HG02571 (cell line): ENCODE data around the gene ENPP7.
"Not testable (repeated sequence)": the region's sequence is repeated elsewhere in the genome, so short reads cannot be mapped to it uniquely, and the experiment has no call there.

ENCODE experiments used
- ATAC-seq: cut with Tn5 transposase; IDR thresholded peaks from one replicate; pipeline ENCODE4 v1.9.1; 2021; ENCODE audit warnings: mild to moderate bottlenecking, moderate library complexity; ENCODE audit not compliant: unreplicated experiment

ENPP7 gene

DNA sequence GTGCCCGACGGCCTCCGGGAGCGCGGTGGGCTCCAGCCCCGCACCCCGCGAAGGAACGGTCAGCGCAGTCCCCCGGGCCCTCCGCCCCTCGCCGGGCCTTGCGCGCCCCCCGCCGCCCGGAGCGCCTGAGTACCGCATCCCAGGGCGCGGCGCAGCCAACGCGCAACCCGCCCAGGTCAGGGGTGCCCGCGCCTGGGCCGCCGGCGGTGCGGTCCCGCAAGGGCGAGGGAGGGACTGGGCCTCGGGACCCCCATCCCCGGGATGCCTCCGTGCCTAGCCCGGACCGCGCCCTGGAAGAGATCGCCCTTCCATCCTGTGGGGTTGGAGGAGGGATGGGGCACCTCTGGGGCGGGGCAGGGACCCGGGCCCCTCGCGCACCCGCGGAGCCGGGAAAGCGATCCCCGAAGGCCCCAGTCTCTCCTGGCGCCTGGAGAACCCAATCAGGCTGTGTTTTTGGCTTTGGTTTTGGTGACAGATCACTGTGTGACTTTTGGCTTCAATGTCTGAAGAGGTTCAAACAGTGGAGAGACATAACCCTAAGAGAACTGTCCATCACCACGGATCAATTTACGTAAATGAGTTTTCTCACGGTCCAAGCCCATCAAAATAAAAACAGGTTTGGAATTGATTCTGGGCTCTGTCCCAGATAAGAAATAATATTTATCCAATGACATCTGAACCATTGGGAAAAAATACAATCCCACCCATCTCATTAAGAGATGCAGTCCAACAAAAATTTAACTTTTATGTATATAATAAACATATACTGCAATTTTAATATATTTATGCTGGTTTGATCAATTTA lies 17.8 kb downstream of the ENPP7 start:
- ATAC-seq, result no peak

DNA sequence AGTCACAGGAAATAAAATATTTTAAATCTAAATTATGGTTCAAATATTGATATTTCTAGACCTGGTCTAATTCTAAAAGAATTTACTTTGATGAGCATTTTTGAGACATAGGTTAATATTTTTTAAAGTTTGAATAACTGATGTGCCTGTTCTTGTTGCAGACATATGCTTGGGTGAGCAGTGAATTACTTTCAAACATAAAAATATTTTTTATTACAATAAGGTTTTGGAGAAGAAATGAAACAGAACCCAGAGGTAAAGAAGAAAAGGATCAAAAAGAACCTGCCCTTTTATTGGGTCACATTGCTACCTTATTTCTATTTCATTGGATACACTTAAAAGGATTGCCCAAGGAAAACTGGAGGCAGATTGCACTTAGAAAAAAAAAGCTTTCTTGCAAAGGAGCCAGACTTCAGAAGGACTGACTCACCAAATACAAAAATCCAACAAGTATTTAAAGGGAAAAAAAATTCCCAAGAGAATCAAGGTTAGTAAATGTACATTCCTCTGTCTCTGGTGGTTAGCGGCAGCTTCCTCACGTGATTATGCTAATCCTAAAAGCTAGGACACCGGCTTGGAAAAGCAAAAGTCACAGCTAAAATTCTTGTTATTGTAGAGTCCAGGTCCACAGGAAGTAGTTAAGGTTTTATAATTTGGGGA lies 18.5 kb downstream of the ENPP7 start:
- ATAC-seq, result no peak

DNA sequence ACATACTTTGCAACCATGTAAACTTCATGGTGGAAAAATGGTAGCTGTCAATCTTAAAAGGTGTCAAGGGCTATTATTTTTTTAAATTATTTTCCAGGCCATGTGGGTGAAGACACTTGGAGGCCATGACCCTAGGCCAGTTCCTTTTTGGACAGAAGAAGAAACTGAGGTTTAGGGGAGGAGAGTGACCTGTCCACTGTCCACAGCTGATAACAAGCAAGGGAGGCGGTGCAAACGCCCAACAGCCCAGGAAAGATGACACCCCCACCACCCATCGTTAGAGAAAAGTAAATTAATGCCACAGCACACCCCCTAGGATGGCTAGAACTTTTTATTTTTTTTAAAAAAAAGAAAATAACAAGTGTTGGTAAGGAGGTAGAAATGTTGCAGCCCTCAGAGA lies 19.2 kb downstream of the ENPP7 start:
- no peak for ATAC-seq

DNA sequence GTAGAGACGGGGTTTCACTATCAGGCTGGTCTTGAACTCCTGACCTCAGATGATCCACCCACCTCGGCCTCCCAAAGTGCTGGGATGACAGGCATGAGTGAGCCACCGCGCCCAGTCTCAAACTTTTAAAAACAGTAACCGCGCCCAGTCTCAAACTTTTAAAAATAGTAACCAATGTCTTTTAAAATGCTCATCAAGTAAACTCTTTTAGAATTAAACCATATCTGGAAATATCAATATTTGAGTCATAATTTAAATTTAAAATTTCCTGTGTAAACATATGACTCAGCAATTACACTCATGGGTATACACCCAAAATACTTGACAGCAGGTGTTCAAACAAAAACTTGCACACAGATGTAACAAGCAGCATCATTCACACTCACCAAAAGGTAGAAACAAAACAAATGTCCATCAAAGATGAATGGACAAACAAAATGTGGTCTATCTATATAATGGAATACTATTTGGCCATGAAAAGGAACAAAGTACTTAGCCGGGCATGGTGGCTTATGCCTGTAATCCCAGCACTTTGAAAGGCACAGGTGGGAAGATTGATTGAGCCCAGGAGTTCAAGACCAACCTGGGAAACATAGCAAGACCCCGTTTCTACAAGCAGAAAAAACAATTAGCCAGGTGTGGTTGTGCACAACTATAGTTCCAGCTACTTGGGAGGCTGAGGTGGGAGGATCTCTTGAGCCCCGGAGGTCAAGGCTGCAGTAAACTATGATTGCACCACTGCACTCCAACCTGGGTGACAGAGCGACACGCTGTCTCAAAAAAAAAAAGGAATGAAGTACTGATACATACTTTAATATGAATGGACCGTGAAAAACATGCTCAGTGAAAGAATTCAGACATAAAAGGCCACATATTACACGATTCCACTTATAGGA lies 20.2 kb downstream of the ENPP7 start:
- ATAC-seq, result no peak

DNA sequence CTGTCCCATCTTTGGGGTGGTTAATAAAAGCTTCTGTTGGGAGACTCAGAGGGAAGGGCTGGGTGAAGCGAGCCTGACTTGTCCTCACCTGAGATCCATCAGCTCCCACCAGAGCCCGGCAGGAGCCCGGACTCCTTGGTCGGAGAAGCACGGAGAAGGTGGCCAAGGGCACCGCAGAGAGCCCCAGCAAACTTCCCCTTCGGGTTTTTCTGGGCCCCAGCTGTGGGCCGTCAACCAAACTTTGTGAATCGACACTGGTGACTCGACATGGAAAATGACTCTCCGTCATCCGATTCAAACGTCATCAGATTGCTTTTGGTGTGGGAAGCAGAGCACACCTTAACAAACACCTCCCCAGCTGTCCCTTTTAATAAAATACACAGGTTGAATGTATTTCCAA lies 21.4 kb downstream of the ENPP7 start:
- ATAC-seq, result no peak

DNA sequence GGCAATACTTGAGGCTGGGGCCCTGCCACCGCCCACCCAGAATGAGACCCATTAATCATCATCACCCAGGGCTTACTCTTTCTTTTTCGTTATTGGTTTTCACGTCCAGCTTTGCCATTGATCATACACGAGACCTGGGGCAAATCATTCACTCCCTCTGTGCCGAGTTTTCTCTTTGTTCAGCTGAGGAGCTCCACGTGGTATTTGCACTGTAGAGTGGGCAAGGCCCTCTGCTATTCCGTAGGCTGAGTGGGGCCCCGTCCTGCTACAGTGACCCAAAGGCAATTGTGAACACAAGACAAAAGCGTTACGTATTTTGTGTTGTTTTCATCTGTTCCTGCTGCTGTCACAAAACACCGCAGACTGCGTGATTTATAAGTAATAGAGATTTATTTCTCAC lies 23.6 kb downstream of the ENPP7 start:
- no peak for ATAC-seq

DNA sequence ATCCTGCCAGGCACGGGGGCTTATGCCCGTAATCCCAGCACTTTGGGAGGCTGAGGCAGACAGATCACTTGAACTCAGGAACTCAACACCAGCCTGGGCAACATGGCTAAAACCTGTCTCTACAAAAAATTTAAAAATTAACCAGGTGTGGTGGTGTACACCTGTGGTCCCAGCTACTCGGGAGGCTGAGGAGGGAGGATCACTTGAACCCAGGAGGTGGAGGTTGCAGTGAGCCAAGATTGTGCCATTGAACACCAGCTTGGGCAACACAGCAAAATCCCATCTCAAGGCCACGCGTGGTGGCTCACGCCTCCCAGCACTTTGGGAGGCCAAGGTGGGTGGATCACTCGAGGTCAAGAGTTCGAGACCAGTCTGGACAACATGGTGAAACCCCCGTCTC lies 24.2 kb downstream of the ENPP7 start:
- ATAC-seq, result not testable (repeated sequence)

DNA sequence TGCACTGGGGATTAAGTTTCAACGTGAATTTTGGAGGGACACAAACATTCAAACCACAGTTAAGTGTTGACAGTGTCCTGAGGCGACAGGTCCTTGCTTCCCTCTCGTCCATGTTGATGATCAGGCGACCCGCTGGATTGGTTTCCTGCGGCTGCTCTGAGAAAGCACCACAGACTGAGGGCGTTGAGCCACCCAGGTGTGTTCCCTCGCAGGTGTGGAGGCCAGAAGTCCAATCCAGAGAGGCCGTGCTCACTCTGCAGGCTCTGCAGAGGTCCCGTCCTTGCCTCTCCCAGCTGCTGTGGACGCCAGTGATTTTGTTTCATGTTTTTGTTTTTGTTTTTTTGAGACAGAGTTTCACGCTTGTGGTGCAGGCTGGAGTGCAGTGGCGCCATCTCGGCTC lies 24.8 kb downstream of the ENPP7 start:
- no peak for ATAC-seq

DNA sequence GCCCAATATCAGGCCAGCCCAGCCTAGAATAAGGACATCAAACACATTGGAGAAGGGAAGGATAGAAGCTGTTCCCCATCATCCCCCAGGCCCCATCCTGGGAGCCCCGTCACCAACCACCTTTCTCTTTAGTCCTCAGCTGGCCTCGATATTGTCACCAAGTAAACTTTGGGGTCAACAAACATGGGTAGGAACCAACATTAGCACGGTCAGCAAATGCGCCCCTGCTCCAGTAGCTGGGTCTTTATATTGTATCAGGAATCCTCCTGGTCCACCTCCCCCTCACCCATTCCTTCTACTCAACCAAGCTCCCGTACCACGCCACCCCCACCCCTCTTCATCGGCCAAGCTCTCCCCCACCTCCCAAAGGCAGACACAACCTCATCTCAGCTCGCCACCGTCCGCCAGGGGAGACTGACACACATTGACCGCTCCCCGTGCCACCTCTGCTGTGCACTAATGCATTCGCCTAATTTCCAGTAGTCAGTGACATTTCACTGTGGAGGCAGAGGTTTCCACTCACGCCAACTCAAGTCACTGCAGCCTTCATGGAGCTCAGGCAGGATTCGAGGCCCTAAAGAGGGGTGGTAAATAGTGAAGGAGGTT lies 26.5 kb downstream of the ENPP7 start:
- ATAC-seq, result no peak

DNA sequence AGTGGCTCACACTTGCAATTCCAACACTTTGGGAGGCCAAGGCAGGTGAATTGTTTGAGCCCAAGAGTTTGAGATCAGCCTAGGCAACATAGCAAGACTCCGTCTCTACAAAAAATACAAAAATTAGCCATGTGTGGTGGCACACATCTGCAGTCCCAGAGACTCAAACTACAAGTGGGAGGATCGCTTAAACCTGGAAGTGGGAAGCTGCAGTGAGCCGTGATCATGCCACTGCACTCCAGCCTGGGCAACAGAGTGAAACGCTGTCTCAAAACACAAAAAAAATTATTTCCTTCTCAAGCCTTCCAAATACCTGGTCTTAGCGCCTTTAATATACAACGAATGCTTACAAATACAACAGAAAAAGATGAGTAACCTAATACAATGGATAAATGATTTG lies 27.5 kb downstream of the ENPP7 start:
- ATAC-seq, result no peak

DNA sequence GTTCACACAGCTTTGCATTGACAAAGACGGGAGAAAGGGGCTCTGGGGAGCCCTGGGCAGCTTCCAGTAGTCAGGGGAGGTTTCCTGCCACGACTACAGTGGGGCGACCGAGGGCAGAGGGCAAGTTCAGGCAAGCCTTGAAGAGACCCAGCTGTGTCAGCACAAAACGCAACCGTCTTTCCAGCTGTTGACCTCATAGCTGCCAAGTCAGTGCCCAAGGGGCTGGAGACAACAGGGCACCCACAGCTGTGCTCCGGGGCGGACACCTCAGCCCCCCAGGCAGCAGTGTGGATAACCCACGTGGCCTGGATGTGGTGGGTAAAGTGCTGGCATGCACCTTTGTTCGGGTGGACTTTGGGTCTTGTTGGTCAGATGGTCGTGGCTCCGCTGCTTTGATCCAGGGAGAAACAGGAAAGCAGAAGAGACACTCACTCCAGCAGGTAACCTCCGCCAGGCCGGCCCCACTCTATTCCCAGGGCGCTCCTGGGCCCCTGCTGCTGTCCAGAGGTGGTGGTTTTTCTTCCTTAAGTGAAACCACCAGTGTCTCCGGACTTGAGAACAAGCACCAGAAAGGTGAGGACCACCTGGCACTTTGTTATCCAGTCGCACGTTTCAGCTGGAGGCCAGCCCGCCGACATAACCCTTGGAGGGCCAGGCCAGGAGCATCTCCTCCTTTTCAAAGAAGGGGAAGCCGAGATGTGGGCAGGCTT lies 29.6 kb downstream of the ENPP7 start:
- no peak for ATAC-seq

DNA sequence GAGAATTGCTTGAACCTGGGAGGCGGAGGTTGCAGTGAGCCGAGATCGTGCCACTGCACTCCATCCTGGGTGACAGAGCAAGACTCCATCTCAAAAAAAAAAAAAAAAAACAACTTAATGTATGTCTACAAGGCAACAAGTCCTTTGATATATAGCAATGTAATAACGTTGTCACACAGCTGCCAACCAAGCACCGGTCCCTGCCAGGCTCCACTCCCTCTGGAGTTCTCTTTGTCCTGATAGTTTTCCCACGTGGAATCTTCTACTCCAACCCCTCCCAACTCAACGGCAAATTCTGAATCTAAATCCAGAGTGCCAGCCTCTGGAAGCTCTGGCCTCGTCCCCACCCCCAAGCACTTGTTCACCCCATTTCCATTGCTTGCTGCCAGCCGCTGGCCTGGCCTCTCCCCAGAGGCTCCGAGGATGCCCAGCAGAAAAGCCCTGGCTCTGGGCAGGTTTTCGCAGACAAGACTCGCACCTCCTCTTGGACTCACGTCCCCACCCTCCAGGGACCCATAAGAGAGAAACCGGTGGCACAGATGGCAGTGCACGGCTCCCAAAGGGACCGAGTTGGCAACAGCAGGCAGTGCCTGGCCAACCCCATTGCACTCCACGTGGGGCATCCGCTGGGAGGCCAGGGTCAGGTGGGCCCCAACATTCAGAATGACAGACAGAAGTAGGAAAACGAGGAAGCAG lies 31.3 kb downstream of the ENPP7 start:
- no peak for ATAC-seq

DNA sequence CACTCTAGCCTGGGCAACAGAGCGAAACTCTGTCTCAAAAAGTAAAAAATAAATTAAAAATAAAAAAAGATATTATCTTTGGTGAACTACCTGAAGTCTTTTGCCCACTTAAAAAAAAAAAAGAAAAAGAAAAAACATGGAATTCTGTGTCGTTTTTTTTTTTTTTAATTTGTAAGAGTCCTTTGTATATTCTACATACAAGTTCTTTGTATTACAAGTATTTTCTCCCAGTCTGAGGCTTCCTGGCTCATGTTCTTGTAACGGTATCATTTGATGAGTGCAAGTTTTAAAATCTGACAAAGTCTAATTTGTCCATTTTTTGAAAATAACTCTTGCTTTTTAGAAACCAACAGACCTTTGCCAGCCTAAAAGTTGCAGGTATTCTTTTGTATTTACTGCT lies 35.0 kb downstream of the ENPP7 start:
- ATAC-seq, result no peak

DNA sequence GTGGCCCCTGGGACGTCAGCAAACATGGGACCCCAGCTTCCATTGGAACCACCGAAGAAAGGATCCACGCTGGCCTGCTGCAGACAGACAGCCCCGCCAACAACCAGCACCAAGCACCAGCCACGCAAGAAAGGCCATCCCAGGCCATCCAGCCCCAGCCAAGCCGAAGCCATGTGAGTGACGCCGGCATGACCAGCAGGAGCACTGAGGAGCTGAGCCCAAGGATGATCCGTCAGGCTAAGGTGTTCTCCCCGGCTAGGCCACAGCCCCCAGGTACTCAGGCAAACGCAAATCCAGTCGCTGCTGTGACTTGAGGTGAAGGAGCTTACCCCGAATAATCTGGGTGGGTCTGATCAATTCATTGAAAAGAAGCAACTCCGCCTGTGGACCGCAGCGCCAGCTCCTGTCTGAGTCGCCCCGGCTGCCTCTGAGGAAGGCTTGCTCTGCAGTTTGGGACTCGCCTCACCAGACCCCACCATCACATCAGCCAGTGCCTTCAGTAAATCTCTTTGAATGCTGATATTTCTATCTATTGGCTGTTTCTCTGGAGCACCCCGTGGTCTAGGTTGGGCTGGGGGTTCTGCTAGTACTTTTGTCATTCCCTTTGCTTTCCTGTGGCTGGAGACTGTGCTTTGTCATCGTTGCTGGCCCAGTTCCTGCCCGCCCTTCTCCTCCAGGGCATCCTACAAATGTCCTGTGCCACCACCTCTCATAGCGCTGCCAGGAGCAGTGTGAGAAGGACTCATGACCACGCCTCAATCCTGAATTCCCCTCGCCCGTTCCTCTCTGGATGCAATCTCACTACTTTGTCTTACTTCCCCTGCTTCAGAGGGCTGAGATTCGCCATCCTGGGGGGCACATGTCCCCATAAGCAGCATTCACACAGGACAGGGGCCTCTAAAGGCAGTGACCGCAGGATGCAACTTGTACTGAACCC lies 39.1 kb downstream of the ENPP7 start:
- no peak for ATAC-seq

DNA sequence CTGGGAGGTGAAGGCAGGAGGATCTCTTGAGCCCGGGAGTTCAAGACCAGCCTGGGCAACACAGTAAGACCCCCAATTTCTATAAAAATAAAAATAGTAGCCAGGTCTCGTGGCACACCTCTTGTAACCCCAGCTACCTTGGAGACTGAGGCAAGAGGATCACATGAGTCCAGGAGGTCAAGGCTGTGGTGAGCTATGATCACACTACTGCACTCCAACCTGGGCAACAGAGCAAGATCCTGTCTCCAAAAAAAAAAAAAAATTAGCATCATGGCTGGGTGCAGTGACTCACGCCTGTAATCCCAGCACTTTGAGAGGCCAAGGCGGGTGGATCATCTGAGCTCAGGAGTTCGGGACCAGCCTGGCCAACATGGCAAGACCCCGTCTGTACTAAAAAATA lies 40.5 kb downstream of the ENPP7 start:
- no peak for ATAC-seq

DNA sequence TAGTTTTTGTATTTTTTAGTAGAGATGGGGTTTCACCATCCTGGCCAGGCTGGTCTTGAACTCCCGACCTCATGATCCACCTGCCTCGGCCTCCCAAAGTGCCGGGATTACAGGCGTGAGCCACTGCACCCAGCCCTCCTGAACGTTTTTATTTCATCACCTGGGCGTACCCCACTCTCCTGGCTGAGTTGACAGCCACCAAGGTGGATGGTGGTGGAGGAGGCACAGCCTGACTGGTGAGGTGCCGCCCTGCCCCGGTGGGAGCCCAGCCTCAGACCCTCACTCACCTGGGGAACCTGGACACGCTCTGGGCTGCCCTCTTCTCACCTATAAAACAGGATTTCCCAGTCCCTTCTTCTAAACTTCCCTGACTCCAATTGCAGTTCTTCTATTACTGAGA lies 42.0 kb downstream of the ENPP7 start:
- ATAC-seq, result not testable (repeated sequence)

DNA sequence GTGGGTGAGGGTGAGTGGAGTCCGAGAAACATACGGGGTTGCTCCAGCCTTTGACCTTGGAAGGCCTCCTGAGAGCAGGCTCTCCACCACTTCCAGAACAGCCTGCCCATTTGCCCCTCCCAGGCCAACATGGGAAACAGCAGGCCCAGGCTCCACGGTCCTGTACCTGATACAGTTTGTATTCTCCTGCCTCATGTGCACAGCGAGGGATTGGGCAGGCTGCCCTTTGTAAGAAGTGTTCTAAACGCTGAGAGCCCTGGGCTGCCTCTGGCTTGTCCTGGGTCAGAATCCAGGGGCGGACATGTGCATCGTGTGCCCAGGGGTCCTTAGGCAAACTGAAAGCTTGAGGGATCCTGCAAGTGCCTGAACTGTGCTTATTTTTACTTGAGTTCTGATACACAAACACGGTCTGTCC lies 43.8 kb downstream of the ENPP7 start:
- ATAC-seq, result no peak

DNA sequence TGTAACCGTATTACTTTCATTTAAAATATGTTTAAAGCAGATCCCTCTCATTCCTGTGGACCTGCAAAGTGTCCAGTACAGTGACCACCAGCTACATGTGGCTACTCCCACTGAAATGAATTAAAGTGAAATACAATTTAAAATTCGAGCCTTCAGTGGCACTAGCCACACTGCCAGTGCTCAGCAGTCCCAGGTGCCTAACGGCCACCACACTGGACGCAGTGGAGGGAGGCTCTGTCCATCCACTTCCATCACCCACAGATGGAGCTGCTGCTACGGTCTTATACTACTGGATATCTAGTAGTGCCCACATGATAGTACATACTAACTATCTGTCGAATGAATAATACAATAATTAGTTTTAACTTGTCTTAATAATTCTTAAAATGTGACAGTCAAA lies 44.9 kb downstream of the ENPP7 start:
- no peak for ATAC-seq
